ENCODE measurements around the gene GABRA4.
A peak's percentile ranks its signal among the peaks of the same experiment; 100 is the strongest.

The GABRA4 gene

DNA sequence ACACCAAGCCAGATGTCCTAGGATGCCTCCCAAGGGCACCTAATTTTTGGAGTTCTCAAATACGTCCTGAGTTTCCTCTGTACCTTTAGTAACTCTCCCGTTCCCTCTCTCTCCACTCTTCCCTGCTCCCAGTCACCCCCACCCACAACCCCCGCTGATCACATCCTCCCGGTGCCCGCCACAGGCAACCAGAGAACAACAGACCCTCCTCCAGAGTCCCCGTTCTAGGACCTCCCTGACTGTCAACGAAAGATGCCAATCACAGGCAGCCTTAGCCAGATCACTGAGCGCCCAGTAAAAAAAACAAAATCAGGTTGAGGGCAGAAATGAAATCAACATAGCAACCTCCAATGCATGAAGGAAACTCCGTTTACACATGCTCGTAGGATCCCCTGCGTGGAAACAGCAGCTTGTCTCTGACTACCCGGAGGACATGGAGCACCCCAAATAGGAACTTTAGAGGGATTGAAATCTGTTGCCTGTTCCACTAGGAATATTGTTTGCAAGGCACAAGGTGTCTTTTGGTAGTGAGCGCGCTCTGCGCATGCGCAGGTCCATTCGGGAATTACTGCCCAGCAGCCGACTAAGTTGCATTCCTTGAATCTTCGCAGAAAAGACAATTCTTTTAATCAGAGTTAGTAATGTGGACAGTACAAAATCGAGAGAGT is 37.8 kb upstream of the GABRA4 start, which contains the start of gene GABRB1:
Gene GABRB1, plus strand, starts transcription at position 557 of the 668 bp plus-strand sequence.
- peak within 1 kb of the TSS; percentile 6; the same call in 1 of the 2 replicates for H3K4me3 ChIP-seq (ENCODE audit: low read depth, low read length)
- no peak for DNase-seq (ENCODE audit: low read depth)
- TF ChIP-seq, protein P1, sequence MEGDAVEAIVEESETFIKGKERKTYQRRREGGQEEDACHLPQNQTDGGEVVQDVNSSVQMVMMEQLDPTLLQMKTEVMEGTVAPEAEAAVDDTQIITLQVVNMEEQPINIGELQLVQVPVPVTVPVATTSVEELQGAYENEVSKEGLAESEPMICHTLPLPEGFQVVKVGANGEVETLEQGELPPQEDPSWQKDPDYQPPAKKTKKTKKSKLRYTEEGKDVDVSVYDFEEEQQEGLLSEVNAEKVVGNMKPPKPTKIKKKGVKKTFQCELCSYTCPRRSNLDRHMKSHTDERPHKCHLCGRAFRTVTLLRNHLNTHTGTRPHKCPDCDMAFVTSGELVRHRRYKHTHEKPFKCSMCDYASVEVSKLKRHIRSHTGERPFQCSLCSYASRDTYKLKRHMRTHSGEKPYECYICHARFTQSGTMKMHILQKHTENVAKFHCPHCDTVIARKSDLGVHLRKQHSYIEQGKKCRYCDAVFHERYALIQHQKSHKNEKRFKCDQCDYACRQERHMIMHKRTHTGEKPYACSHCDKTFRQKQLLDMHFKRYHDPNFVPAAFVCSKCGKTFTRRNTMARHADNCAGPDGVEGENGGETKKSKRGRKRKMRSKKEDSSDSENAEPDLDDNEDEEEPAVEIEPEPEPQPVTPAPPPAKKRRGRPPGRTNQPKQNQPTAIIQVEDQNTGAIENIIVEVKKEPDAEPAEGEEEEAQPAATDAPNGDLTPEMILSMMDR (IDR thresholded peaks at IDR 0.05; ENCODE audit: control insufficient read depth, extremely low read depth, insufficient read depth): no peak

DNA sequence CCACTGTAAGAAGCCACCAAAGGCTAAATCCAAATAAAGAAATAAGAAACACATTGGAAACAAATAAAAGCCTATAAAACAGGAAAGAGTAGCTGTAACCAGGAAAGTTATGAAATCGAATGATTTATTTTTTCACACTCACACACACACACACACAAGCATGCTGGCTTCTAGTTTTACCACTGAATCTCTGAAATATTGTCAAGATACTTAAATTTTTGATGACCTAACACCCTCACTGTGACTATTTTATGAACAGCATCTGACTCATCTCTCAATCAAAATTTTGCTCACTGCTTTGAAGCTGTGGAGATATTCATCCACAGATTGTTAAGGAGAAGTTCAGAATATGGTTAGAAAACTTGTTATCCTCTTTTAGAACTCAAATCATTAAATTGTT is 24.1 kb upstream of the GABRA4 start:
- TF ChIP-seq, protein P1 (IDR thresholded peaks at IDR 0.05; ENCODE audit: control insufficient read depth, extremely low read depth, insufficient read depth): no peak
- no peak for DNase-seq (ENCODE audit: low read depth)
- no peak overlapping the region for H3K4me3 ChIP-seq (ENCODE audit: low read depth, low read length)

GRCh38 chr4:47017081-47017480 is 23.7 kb upstream of the GABRA4 start:
- DNase-seq (ENCODE audit: low read depth): no peak
- H3K4me3 ChIP-seq (ENCODE audit: low read depth, low read length): no peak overlapping the region
- TF ChIP-seq, protein P1 (IDR thresholded peaks at IDR 0.05; ENCODE audit: control insufficient read depth, extremely low read depth, insufficient read depth): no peak

GRCh38 chr4:47013373-47013772 is 20.0 kb upstream of the GABRA4 start:
- no peak overlapping the region for H3K4me3 ChIP-seq (ENCODE audit: low read depth, low read length)
- DNase-seq (ENCODE audit: low read depth): no peak
- TF ChIP-seq, protein P1 (IDR thresholded peaks at IDR 0.05; ENCODE audit: control insufficient read depth, extremely low read depth, insufficient read depth): no peak

- no peak for DNase-seq (ENCODE audit: low read depth)
- TF ChIP-seq, protein P1 (IDR thresholded peaks at IDR 0.05; ENCODE audit: control insufficient read depth, extremely low read depth, insufficient read depth): no peak
- no peak overlapping the region for H3K4me3 ChIP-seq (ENCODE audit: low read depth, low read length)
Observed at GRCh38 chr4:47012676-47013075, 19.3 kb upstream of the GABRA4 start.

DNA sequence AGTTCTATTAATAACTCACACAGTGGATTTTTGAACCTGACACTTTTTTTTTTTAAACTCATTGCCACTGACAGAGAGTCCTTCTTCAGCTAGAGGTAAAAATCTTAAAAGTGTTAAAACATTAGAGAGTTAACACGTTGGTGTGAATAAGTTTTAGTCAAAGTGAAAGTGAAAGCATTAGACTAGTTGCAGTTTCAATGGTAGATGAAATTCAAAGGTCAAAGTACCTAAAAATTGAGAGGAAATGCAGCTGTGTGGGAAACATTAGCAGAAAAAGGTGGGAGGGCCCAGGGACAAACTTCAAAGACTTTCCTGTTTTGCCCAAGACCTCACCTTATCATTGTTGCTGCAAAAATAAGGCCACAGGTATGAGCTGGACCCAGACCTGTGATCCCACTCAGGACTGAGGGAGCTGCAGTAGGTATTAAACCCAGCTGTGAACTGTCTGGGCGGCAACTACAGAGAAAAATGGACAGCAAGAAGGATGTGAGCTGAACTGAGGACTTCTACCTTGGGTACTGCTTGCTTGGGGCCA is 17.6 kb upstream of the GABRA4 start:
- TF ChIP-seq, protein P1 (IDR thresholded peaks at IDR 0.05; ENCODE audit: control insufficient read depth, extremely low read depth, insufficient read depth): no peak
- no peak overlapping the region for H3K4me3 ChIP-seq (ENCODE audit: low read depth, low read length)
- DNase-seq (ENCODE audit: low read depth): no peak

Measured in LNCaP clone FGC (cell line).